ENCODE measurements around the gene PGBD2. TPM values are rescaled to one million over a fixed set of nuclear protein-coding genes. Genes with fewer than 3 reads are reported as not detected.

The PGBD2 gene
- total and polyA plus RNA-seq, 2 of the 13 experiments (the other 11 are each of a cell fraction or from before 2014, with no cell fraction given), result 6.0 to 7.4 TPM

- TF ChIP-seq ZNF782 (CRISPR knock-in tag; IDR thresholded peaks at IDR 0.05; ENCODE audit: borderline replicate concordance) (peak; percentile 75; the same call in 1 of the 2 replicates), DMAP1 (CRISPR knock-in tag; IDR thresholded peaks at IDR 0.05) (peak; percentile 28; the same call in 1 of the 2 replicates), MTF1 (CRISPR knock-in tag; IDR thresholded peaks at IDR 0.05) (no peak), CC2D1A (CRISPR knock-in tag; IDR thresholded peaks at IDR 0.05) (no peak), MBD4 (IDR thresholded peaks at IDR 0.05; ENCODE audit: borderline replicate concordance, low read length) (no peak), KDM1A (CRISPR knock-in tag; IDR thresholded peaks at IDR 0.05) (no peak), RBM22 (optimal IDR thresholded peaks at IDR 0.05; ENCODE audit: low read length) (no peak), ZBTB20 (CRISPR knock-in tag; IDR thresholded peaks at IDR 0.05; ENCODE audit: borderline replicate concordance, low read depth) (no peak), ZNF33A (CRISPR knock-in tag; IDR thresholded peaks at IDR 0.05; ENCODE audit: borderline replicate concordance) (peak; percentile 44; the same call in 1 of the 2 replicates), CEBPG (CRISPR knock-in tag; IDR thresholded peaks at IDR 0.05) (peak; percentile 64), CREBL2 (CRISPR knock-in tag; IDR thresholded peaks at IDR 0.05; ENCODE audit: borderline replicate concordance) (no peak), ZNF891 (CRISPR knock-in tag; IDR thresholded peaks at IDR 0.05) (no peak; the same call in 1 of the 2 replicates), ZNF841 (CRISPR knock-in tag; IDR thresholded peaks at IDR 0.05; ENCODE audit: borderline replicate concordance) (no peak), KLF12 (CRISPR knock-in tag; IDR thresholded peaks at IDR 0.05; ENCODE audit: borderline replicate concordance) (peak; percentile 69; the same call in 1 of the 2 replicates), HES4 (CRISPR knock-in tag; IDR thresholded peaks at IDR 0.05; ENCODE audit: borderline replicate concordance) (no peak), ZNF329 (CRISPR knock-in tag; IDR thresholded peaks at IDR 0.05; ENCODE audit: low read depth) (no peak), ZSCAN31 (CRISPR knock-in tag; IDR thresholded peaks at IDR 0.05; ENCODE audit: low read depth) (peak; percentile 73), ARNT2 (CRISPR knock-in tag; IDR thresholded peaks at IDR 0.05; ENCODE audit: low read depth) (peak; percentile 67), PLSCR1 (CRISPR knock-in tag; IDR thresholded peaks at IDR 0.05; ENCODE audit: borderline replicate concordance) (no peak), MAFF (IDR thresholded peaks at IDR 0.05; ENCODE audit: low read depth, low read length) (no peak), ARID5B (CRISPR knock-in tag; IDR thresholded peaks at IDR 0.05) (no peak), HNF4A (CRISPR knock-in tag; IDR thresholded peaks at IDR 0.05) (no peak), SIN3B (IDR thresholded peaks at IDR 0.05; ENCODE audit: low read length) (no peak)
Measured at GRCh38 chr1:248858891-248859889, 46.8 kb upstream of the PGBD2 start, which contains the start of gene ZNF692 (continued).

All from HepG2 (cell line).